Upper lobe of left lung (tissue), 4 donors: ENCODE data around the gene CARD10.

ENCODE experiments used
- CTCF ChIP-seq, 6 experiments: fragments of 450-650 bp in 4 of 6; fragments of 200-600 bp in 2 of 6; sonication (generic) in 2 of 6; IDR thresholded peaks; one replicate each; pipeline ENCODE4 v1.5.1; 2016 to 2019; ENCODE audit warnings: antibody characterized with exemption in 6 of 6
- POLR2A ChIP-seq, 4 donors: fragments of 450-650 bp; IDR thresholded peaks; one replicate each; pipeline ENCODE4 v1.5.1; 2016 to 2017; ENCODE audit warnings: antibody characterized with exemption in 4 of 4, mild to moderate bottlenecking in 2 of 4

- TF ChIP-seq CTCF (IDR thresholded peaks at IDR 0.05) (no peak), POLR2A (IDR thresholded peaks at IDR 0.05) (no peak)
Observed at GRCh38 chr22:37533995-37534394, 14.8 kb upstream of the CARD10 start.
